ENCODE measurements around the gene PPHLN1.

- TF ChIP-seq CEBPB (IDR thresholded peaks at IDR 0.05) (no peak), EP300 (IDR thresholded peaks at IDR 0.05; ENCODE audit: borderline replicate concordance) (no peak), FOXM1 (IDR thresholded peaks at IDR 0.05; ENCODE audit: borderline replicate concordance, low read depth) (no peak), TAF1 (IDR thresholded peaks at IDR 0.05; ENCODE audit: low read depth) (no peak), TEAD4 (IDR thresholded peaks at IDR 0.05) (no peak), MAX (IDR thresholded peaks at IDR 0.05) (no peak), NFIC (IDR thresholded peaks at IDR 0.05) (no peak), TCF12 (IDR thresholded peaks at IDR 0.05; ENCODE audit: low read depth) (no peak), YY1 (IDR thresholded peaks at IDR 0.05; ENCODE audit: low read depth) (no peak), RAD21 (IDR thresholded peaks at IDR 0.05; ENCODE audit: low read depth) (no peak), ZBTB7A (IDR thresholded peaks at IDR 0.05; ENCODE audit: low read depth) (no peak)
- TF ChIP-seq, protein P1, sequence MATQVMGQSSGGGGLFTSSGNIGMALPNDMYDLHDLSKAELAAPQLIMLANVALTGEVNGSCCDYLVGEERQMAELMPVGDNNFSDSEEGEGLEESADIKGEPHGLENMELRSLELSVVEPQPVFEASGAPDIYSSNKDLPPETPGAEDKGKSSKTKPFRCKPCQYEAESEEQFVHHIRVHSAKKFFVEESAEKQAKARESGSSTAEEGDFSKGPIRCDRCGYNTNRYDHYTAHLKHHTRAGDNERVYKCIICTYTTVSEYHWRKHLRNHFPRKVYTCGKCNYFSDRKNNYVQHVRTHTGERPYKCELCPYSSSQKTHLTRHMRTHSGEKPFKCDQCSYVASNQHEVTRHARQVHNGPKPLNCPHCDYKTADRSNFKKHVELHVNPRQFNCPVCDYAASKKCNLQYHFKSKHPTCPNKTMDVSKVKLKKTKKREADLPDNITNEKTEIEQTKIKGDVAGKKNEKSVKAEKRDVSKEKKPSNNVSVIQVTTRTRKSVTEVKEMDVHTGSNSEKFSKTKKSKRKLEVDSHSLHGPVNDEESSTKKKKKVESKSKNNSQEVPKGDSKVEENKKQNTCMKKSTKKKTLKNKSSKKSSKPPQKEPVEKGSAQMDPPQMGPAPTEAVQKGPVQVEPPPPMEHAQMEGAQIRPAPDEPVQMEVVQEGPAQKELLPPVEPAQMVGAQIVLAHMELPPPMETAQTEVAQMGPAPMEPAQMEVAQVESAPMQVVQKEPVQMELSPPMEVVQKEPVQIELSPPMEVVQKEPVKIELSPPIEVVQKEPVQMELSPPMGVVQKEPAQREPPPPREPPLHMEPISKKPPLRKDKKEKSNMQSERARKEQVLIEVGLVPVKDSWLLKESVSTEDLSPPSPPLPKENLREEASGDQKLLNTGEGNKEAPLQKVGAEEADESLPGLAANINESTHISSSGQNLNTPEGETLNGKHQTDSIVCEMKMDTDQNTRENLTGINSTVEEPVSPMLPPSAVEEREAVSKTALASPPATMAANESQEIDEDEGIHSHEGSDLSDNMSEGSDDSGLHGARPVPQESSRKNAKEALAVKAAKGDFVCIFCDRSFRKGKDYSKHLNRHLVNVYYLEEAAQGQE (IDR thresholded peaks at IDR 0.05; ENCODE audit: low read depth) = no peak
- TF ChIP-seq, protein P2, sequence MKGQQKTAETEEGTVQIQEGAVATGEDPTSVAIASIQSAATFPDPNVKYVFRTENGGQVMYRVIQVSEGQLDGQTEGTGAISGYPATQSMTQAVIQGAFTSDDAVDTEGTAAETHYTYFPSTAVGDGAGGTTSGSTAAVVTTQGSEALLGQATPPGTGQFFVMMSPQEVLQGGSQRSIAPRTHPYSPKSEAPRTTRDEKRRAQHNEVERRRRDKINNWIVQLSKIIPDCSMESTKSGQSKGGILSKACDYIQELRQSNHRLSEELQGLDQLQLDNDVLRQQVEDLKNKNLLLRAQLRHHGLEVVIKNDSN (IDR thresholded peaks at IDR 0.05) = no peak
Measured at GRCh38 chr12:42386308-42386707, 60.3 kb downstream of the PPHLN1 start.
